Left kidney (tissue), 2 donors: ENCODE data around the gene SDCBP2. TPM values are rescaled to one million over a fixed set of nuclear protein-coding genes. Genes with fewer than 3 reads are reported as not detected.
"Not testable (repeated sequence)": the region's sequence is repeated elsewhere in the genome, so short reads cannot be mapped to it uniquely, and the experiment has no call there.

Experiments
- DNase-seq: peaks from one replicate; pipeline ENCODE4 v3.0.0-alpha.2; 2013
- polyA plus RNA-seq: library from polyadenylated mRNA; unstranded; fragments of 120-200 nt; gene quantifications from one replicate; pipeline ENCODE4 v1.2.1, GENCODE V29; 2013; ENCODE audit not compliant: insufficient read length

SDCBP2 gene
- polyA plus RNA-seq, 1 donor = 1.7 TPM

GRCh38 chr20:1360094-1360846, 31.3 kb upstream of the SDCBP2 start:
- DNase-seq = no peak

GRCh38 chr20:1357921-1358671, 29.2 kb upstream of the SDCBP2 start:
- DNase-seq = no peak

- no peak for DNase-seq
Measured at GRCh38 chr20:1353956-1354355, 25.0 kb upstream of the SDCBP2 start.

- no peak for DNase-seq
Measured at GRCh38 chr20:1346315-1346969, 17.5 kb upstream of the SDCBP2 start.

GRCh38 chr20:1345756-1346093, 16.8 kb upstream of the SDCBP2 start:
- no peak for DNase-seq

GRCh38 chr20:1345030-1345755, 16.3 kb upstream of the SDCBP2 start:
- no peak for DNase-seq

GRCh38 chr20:1343446-1344124, 14.6 kb upstream of the SDCBP2 start:
- not testable (repeated sequence) for DNase-seq

- DNase-seq = no peak
Measured at GRCh38 chr20:1341561-1342265, 12.8 kb upstream of the SDCBP2 start.

- no peak for DNase-seq
Measured at GRCh38 chr20:1338801-1339200, 9.9 kb upstream of the SDCBP2 start.

GRCh38 chr20:1338096-1338495, 9.2 kb upstream of the SDCBP2 start:
- no peak for DNase-seq

GRCh38 chr20:1337441-1337840, 8.5 kb upstream of the SDCBP2 start:
- DNase-seq = no peak

- no peak for DNase-seq
Measured at GRCh38 chr20:1336699-1337367, 7.9 kb upstream of the SDCBP2 start.

- no peak for DNase-seq
Measured at GRCh38 chr20:1335961-1336698, 7.2 kb upstream of the SDCBP2 start.

GRCh38 chr20:1334761-1335160, 5.8 kb upstream of the SDCBP2 start:
- DNase-seq = no peak

- no peak for DNase-seq
Measured at GRCh38 chr20:1334370-1334731, 5.4 kb upstream of the SDCBP2 start.

- no peak for DNase-seq
Measured at GRCh38 chr20:1333462-1334369, 4.8 kb upstream of the SDCBP2 start.

- no peak for DNase-seq
Measured at GRCh38 chr20:1332749-1333300, 3.9 kb upstream of the SDCBP2 start.

- no peak for DNase-seq
Measured at GRCh38 chr20:1331801-1332453, 3.0 kb upstream of the SDCBP2 start.
